GM19452 (cell line): ENCODE measurements around the gene SLC24A4.
A peak's percentile ranks its signal among the peaks of the same experiment; 100 is the strongest.

ENCODE experiments used
- ATAC-seq: cut with Tn5 transposase; IDR thresholded peaks from one replicate; pipeline ENCODE4 v1.9.1; 2021; ENCODE audit not compliant: unreplicated experiment

The SLC24A4 gene

DNA sequence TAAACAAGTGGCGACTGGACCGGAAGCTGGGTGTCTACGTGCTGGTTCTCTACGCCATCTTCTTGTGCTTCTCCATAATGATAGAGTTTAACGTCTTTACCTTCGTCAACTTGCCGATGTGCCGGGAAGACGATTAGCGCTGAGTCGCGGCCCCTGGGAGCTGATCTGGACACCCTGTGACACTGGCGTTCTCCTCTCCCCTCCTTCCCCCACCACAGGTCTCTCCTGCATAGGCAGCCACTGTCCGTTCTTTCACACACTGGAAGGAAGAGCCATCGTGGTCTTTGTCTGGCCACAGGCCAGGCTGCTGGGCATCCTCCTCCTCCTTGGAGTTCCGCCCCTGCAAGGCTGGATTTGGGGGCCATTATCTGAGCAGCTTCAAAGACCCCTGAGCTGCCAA is 170.5 kb downstream of the SLC24A4 start:
- ATAC-seq = no peak

DNA sequence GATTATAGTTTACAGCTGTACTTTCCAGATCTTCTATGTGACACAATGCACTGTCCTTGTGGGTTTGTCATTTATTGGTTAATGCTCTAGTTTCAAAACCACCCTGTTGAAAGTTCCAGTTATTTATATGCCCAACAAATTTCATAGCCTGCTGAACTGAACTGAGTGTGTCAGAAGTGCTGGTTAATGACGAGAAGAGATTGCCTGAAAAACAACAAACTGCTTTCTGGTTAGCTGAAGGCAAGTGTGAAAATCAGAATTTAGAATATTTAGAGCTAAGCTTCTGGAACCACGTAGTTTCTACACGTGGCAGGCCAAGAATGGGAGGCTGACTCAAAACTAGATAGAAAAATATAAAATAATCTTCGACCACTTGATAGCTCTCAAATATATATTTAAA is 171.5 kb downstream of the SLC24A4 start:
- ATAC-seq = peak; percentile 64

DNA sequence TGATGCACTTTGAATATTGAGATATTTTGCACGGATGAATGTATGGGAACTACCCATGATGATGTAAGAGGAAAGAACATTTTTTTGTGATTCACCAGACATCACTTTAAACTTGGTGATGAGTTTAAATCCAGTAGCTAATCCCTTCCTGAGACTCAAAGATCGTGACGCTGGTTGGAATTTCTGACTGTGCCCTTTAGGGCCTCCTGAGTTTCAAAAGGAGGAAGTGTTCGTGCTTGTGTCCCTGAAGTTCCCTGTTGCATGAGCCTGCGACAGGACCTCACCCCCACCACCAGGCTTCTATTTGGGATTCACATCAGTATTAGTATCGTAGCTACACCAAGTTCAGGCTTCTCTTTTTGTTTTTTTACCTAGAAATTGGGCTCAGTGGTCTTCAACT is 172.1 kb downstream of the SLC24A4 start:
- ATAC-seq = no peak

DNA sequence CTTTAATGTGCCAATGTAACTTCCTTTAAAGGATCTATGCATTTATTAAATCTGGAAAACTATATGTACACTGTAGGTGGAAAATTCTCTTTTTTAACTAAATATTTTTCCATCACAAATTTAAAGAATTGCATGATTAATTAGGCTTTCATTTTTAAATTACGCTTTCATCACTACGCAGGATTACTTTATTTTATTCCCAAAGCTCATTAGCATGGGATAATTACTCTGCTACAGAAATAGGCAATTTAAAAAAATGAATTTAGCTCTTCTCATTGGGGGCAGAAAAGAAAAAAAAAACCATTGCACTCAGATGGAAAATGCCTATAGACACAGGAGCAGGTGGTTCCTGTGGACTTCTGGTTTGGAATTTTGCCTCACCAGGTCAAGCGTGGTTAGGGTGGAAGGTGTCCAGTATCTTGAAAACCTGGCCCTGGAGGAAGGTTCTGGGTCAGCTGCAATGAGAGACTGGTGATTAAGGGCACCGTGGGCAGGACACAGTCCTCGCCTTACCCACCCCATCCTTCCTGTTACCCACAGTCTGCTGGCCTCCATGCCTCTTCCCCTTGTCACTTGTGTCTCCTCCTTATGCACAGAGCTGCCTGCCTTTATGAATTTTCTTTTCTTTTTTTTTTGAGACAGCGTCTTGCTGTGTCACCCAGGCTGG is 173.4 kb downstream of the SLC24A4 start:
- ATAC-seq = no peak

DNA sequence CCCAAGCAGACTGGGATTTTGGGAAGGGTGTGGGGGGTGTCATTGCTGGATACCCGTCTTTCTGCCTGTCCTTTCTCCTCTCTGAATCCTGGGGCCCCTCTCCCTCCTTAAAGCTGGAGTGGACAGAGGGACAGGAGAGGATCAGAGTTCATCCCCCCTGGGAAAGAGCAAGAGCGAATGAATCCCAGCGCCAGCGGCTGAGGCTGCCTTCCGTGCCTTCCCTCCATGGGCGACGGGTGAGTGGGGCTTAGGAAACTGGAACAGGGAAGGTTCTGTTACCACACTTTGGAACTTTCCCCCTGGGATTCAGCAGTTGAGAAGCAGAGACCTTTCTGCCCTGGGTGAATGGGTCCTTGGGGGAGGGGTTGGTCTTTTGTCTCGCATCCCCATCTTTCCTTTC is 174.4 kb downstream of the SLC24A4 start:
- ATAC-seq = no peak

DNA sequence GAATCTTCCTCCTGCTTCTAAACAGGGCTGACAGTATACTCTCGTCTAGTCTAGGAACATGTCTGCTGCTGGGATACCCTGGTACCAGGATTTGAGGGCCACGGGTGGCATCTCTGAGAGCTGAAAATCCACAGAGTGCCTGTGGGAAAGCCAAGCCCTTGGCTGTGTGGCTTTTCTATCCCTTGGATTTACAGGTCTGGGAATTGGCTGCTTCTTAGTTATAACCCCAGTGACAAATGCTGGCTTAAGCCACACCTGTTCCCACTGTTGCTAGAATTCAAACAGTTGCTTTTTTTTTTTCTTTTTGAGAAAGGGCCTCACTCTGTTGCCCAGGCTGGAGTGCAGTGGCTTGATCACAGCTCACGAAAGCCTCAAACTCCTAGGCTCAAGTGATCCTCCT is 176.3 kb downstream of the SLC24A4 start:
- ATAC-seq = no peak

DNA sequence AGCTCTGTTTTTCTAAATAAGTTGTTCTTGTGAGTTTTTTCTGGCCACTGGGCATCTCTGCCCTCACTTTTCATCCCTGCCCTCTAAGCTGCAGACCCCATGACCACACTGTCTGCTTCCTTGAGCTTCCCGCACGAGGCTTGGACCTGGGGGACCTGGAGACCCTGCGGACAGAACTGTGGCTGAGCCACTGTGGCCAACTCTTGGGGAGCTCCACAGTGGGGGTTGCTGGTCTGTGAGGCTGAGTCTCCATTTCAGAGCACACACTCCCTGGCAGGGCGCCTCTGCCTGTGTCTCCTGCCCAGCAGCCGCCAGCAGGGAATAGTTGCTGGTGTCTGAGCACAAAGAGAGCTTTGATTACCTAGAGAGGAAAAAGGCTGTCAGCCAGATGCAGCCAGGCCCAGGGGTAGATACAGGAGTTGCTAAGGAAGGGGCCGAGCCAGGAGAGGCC is 177.6 kb downstream of the SLC24A4 start:
- ATAC-seq = no peak

DNA sequence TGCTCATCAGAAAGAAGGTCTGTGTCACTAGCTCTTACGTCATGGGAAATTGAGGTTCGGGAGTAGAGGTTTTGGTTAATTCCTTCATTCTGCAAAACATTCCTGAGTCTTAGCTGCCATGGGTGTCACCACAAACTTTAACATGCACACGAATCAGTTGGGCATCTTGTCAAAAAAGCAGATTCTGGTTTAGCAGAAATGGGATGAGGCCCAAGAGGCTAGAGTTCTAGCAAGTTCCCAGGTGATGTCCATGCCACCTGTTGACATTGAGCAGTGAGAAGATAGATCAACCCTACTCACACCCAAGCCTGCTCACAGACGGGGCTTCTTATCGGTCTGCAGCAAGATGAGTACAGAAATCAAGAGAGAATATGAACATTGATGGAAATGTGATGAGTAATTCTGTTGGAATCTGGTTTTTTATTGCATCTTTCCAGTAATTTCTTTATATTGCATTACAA is 179.0 kb downstream of the SLC24A4 start:
- ATAC-seq = no peak

DNA sequence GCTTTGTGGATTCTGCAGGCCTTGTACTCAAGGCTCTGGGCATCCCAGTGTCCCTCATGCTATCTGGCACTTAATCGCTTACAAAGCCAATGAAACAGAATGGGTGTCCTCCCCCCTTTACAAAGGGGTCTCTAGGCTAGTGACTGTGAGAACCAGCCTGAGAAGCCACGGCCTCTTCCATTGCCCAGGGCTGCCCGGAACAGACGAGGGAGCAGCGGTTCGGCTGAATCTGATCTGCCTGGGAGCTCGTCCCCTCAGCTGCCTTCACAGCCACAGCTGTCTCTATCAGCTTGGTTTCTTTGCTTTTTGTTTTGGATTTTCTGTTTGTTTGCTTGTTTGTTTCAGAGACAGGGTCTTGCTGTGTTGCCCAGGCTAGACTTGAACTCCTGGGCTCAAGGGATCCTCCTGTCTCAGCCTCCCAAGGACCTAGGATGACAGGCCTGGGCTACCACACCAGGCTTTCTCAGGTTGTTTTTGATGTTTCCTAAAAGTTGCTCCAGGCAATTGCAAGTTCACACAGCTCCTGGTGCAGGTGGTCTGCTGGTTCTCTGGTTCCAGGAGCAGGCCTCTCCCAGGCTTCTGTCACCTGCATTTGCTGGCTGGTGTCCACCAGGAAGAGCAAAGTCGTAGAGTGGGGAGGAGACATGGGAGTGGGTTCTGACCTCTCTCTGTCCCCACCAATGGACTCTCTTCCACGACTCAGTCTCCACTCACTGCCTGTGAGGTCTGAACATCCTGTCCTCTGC is 179.7 kb downstream of the SLC24A4 start:
- ATAC-seq = no peak

DNA sequence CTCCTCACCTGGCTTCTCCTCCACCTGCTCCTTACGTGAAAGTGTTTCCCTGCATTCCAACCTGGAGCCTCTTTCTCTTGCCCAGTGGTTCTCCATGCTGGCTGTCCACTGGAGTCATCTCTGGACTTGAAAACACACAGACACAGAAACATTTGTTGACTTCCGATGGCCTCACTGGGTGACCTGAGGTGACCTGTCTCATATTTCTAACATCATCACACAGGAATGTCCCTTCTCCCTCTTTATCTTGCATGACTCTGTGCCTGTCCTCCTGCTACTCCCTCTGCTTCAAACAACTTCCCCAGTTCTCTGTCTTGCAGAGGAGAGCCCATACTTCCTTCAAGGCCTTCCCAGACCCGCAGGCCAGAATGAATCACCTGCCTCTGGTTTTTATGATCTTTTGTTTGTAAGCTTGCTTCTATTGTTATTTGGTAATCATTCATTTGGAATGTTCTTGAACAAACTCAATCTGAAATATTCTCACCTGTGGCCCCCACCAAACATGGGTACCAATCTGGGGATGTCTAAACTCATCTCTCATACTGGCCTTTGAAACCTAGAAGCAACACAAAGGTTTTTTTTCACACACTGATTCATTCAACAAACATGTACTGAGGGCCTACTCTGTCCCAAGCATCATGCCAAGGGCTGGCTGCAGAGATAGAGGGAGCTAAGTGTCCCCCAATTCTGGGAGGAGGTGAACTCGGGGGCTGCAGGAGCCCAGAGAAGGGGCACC is 181.0 kb downstream of the SLC24A4 start:
- ATAC-seq = no peak

DNA sequence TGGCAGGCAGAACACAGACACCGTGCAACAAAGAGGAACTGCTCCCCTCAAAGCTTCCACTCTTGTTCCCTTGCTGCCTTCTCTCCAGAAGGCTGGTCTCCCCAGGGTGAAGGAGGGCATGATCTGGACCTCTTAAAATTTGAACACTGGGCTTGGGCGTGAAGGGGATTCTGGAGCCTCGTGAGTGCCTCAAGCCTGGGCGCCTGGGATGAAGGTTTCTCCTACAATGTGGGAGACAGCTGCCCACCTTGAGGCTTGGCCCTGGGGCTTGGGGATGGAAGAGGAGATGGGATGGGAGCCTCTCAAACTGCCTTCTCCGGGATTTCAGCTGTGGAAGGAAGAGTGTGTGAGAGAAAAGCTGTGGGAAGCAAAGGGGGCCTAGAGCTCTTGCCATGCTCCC is 182.9 kb downstream of the SLC24A4 start:
- no peak for ATAC-seq

DNA sequence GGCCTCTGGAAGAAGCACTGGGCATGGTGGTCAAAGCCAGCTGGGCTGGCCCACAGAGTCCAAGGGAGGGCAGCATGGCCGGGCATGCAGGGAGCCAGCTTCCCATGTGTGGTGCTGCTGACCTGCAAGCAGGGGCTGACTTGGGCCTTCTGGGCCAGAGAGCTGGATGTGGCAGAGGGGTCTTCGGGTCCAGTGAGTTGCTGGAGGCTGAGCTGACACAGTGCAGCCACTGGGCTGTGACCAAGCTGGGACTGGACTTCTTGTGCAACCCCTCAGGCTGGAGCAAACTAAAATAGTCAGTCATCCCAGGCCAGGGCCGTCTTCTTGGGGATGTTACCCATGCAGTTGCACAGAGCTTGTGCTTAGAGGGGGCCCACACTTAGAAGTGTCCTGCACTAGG is 183.3 kb downstream of the SLC24A4 start:
- no peak for ATAC-seq

DNA sequence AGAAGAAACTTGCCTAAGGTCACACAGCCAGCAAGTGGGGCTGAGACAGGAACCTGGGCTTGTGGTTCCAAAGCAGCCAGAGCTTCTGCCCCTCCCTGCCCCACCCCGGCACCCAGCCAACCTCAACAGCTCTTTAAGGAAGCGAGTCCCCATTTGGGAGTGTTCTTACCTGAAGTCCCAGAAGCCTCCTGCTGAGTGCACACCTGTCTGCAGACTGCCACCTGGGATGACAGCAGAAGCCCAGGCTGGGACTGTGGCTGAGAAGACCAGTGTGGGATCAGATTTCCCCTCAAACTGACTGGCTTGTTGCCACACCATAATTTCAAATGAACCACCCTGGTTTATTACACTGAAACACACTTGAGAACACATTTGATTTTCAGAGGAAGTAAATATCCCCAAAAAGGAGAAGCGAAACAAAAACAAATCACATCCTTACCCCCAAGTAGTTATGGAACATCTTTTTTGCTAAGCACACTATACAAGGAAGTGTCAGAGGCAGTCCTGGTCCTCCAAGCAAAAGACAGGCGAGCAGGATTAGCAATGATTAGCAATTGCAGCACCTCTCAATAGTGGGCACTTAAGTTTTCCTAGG is 184.3 kb downstream of the SLC24A4 start:
- ATAC-seq = peak; percentile 64

DNA sequence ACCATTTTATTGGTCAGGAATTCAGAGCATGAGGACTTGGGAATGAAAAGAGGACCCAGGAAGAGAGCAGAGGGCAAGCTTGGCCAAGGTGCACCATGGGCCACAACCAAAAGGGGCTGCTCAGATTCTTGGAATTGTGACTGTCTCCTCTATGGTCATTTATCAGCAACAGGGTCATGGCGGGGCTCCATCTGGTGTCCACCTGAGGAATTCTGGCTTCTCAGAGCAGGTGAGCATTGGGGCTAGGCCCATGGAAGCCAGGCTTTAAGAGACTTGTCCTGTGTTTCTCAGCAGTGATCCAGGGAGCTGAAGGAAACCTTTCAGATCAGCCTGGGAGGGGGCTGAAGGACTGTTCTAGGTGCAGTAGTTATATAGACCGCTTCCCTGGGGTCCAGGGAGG is 188.0 kb downstream of the SLC24A4 start:
- no peak for ATAC-seq

DNA sequence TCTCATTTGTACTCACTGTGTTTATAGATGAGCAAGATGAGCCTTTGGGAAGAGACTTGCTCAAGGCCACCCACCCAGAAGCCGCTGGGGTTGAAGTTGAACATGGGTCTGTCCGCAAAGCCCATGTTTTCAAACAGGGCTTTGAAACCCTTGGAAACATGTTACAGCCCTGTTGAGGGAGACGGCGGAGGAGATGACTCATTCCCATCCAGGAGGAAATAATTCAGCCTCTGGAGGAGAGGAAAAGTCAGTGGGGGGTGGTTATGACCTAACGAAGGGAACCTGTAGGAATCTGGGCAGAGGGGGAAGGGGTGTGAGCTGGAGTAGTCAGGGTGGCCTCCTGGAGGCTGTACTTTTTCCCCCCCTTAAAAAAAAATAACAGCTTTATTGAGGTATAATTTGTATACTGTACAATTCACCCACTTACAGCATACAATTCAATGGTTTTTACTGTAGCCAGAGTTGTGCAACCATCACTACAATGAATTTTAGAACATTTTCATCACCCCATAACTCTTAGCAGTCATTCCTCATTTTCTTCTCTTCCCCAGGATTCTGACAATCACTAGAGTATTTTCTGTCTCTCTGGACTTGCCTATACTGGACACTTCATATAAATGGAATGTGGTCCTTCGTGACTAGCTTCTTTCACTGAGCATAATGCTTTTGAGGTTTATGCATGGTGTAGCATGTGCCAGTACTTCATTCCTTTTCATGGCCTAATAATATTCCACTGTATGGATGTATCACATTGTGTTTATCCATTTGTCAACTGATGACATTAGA is 188.7 kb downstream of the SLC24A4 start:
- ATAC-seq = no peak

DNA sequence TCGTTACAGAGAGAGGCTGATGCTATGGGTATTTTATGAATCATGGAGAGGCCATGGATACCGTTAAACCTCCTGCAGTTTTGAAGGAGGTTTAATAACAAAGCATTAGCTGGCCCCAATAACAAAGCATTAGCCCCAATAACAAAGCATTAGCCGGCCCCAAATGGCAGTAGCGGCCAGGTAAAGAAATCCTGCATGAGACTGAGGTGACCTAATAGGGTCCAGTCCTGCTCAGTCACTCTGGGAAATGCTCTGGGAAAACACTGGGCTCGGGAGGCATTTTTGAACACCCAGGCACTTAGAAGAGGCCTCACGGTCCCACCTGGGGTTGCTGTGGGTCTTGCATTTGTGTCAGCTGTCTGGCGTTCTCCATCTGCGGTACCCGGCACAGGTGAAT is 189.8 kb downstream of the SLC24A4 start:
- ATAC-seq = no peak

DNA sequence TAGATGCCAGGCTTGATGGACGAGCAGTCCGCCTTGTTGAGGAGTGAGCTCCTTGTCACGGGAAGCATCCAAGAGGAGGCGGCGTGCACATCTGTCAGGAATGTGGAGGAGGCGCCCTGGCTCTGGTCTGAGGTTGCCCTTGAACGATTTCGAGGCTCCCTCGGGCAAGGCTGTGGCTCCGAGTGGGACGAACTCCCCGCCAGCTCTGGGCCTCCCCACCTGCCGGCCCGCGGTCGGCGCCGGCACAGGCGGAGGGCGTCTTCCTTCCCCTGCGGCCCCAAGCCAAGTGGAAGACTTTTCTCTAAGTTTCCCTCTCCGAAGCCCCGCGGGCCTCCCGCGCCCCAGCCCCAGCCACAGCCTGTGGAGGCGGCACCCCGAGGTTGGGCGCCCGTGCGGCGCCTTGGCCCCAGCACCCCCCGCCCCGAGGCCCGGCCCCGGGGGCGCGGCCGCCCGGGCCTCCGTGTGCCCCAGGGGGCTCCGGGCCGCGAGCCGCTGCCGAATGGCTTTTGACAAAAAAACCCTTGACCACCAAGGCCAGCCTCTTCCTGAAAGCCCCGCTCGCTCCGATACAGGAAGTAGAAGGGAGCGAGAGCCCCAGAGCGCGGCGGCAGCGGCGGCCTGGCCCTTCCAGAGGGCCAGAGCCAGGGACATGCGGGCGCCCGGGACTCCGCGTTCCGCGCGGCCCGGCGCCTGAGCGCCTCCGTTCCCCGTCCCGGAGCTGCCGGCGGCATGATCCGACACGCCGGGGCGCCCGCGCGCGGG is 190.4 kb downstream of the SLC24A4 start, which contains the start of gene RIN3:
Gene RIN3 (plus strand): TSS at position 578 of the 762 bp plus-strand sequence. CDS start 152 bp downstream, at position 730.
- no peak for ATAC-seq

DNA sequence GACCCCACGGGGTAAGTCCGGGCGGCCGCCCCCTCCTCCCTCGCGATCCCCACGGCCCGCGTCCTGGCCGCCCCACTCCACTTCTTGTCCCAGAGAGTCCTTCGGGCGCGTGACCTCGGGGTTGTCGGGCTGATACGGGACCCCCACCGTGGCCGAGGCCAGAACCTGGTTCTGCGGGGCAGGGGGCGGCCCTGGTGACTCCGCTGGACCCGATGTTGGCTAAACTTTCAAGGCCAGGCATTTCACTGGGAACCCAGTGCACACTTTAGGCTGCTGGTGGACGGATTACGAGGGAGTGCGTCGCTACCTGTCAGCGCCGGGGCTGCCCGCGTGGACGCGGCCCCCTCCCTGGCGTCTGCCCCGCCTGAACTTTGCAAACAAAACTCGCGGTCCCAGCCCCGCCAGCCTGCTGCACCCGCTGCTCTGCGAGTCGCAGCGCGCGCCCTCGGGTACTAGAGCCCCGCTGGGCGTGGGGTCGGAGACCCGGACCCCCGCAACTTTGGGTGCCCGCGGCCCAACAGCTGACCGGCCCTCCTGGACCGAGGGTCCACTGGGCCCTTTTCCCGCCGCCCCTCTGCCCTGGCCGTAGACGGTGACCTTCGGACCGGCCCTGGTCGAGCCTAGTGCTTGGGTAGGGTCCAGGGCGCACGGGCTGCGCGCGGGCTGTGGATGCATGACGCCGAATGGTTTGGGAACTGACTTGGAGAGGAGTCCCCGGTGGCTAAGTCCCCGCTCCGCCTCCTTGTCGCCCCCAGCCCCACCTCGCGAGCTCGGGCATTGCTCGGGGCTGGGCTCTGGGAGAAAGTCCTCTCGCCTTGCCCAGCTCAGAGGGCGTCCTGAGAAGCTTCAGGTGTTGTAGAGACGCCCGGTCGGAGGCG is 191.2 kb downstream of the SLC24A4 start:
- no peak for ATAC-seq
